Activated CD8-positive, alpha-beta T cell treated with anti-CD3 and anti-CD28 coated beads for 36 hours (primary cell): ENCODE data around the gene SOX10. TPM values are rescaled to one million over a fixed set of nuclear protein-coding genes. Genes with fewer than 3 reads are reported as not detected.
A peak's percentile ranks its signal among the peaks of the same experiment; 100 is the strongest.

Source experiments
- ATAC-seq: fragments of 200-7000 bp; cut with Tn5 transposase; one replicate; pipeline ENCODE4 v1.10.0; 2021; ENCODE audit warnings: mild to moderate bottlenecking, moderate library complexity
- CTCF ChIA-PET: fragments of 350-600 bp; sonication (Branson Sonifier 250); formaldehyde crosslinking; loops from one replicate; lab custom pipeline; 2021; ENCODE audit warnings: antibody characterized with exemption; lab: Charles Lee
- POLR2A ChIA-PET: fragments of 350-600 bp; sonication (Branson Sonifier 250); formaldehyde crosslinking; loops from one replicate; lab custom pipeline; 2021; ENCODE audit warnings: antibody characterized with exemption; lab: Charles Lee
- DNase-seq: peaks from one replicate; pipeline ENCODE4 v3.0.0-alpha.2; 2020
- H3K27ac Mint-ChIP-seq: one replicate; pipeline ENCODE4 v1.8.0; 2021; ENCODE audit warnings: mild to moderate bottlenecking, mixed read lengths
- H3K27me3 Mint-ChIP-seq: one replicate; pipeline ENCODE4 v1.8.0; 2021; ENCODE audit warnings: mixed read lengths
- H3K36me3 Mint-ChIP-seq: one replicate; pipeline ENCODE4 v1.8.0; 2021; ENCODE audit warnings: low read depth, mixed read lengths
- H3K4me1 Mint-ChIP-seq: one replicate; pipeline ENCODE4 v1.8.0; 2021; ENCODE audit warnings: low read depth, mixed read lengths
- H3K4me3 Mint-ChIP-seq: one replicate; pipeline ENCODE4 v1.8.0; 2021; ENCODE audit warnings: mild to moderate bottlenecking, moderate library complexity, mixed read lengths
- H3K9me3 Mint-ChIP-seq: one replicate; pipeline ENCODE4 v1.8.0; 2021; ENCODE audit warnings: mixed read lengths
- CTCF ChIP-seq: fragments of 200-600 bp; IDR thresholded peaks from one replicate; pipeline ENCODE4 v1.8.0; 2022; ENCODE audit warnings: antibody characterized with exemption, mild to moderate bottlenecking
- intact Hi-C: fragments of 100-400 bp; cut with micrococcal nuclease; formaldehyde crosslinking; loops from one replicate; pipeline ENCODE4 v1.10.0; 2022
- total RNA-seq, 2 experiments: library from RNA; stranded (reverse); gene quantifications; one replicate each; pipeline ENCODE4 v1.2.3, GENCODE V29; 2021

The SOX10 gene
- total RNA-seq, 2 experiments from 2014 or later = not detected

GRCh38 chr22:37930952-37931440 is 53.4 kb downstream of the SOX10 start:
- peaks cover 2% of the 10 kb centered on the region for H3K36me3 Mint-ChIP-seq
- H3K9me3 Mint-ChIP-seq = no peaks in the 10 kb centered on the region
- DNase-seq (no peak), ATAC-seq (no peak)
- no peak overlapping the region for H3K27ac Mint-ChIP-seq
- ChIA-PET CTCF (interaction anchor here (1.4 kb wide), 1 partner anchor 22 kb away, joined by 4 read pairs; the partner anchor contains the start of genes C22orf23 and POLR2F), POLR2A (interaction anchor here (0.8 to 1.0 kb wide), 2 partner anchors 14 to 107 kb away, joined by 3 read pairs; no protein-coding TSS in a partner anchor)
- H3K4me1 Mint-ChIP-seq = peaks cover 9% of the 10 kb centered on the region
- intact Hi-C loops = loop anchor here (5.0 kb wide), 1 partner anchor 114 kb away; no protein-coding TSS in a partner anchor
- H3K4me3 Mint-ChIP-seq = no peak overlapping the region
- no peaks in the 10 kb centered on the region for H3K27me3 Mint-ChIP-seq
- TF ChIP-seq CTCF = no peak

GRCh38 chr22:37930270-37930951 is 53.9 kb downstream of the SOX10 start:
- Mint-ChIP-seq H3K27me3 (no peaks in the 10 kb centered on the region), H3K4me1 (peaks cover 9% of the 10 kb centered on the region), H3K9me3 (no peaks in the 10 kb centered on the region), H3K27ac (no peak overlapping the region), H3K4me3 (no peak overlapping the region), H3K36me3 (peaks cover 2% of the 10 kb centered on the region)
- ChIA-PET CTCF (interaction anchor here (1.2 to 1.4 kb wide), 2 partner anchors 23 to 113 kb away, joined by 3 to 4 read pairs; partner anchors contain the start of genes C22orf23 and POLR2F), POLR2A (interaction anchor here (0.8 to 1.0 kb wide), 2 partner anchors 14 to 106 kb away, joined by 3 read pairs; no protein-coding TSS in a partner anchor)
- TF ChIP-seq CTCF = peak; percentile 52
- no peak for ATAC-seq
- intact Hi-C loops = loop anchor here (5.0 kb wide), 1 partner anchor 113 kb away; no protein-coding TSS in a partner anchor
- peak; percentile 36 for DNase-seq

- H3K36me3 Mint-ChIP-seq = peaks cover 2% of the 10 kb centered on the region
- intact Hi-C loops = no loop called here
- ATAC-seq = no peak
- POLR2A ChIA-PET = no interaction called here
- H3K4me1 Mint-ChIP-seq = peaks cover 9% of the 10 kb centered on the region
- no peaks in the 10 kb centered on the region for H3K27me3 Mint-ChIP-seq
- H3K4me3 Mint-ChIP-seq = no peak overlapping the region
- no peak for TF ChIP-seq CTCF
- H3K9me3 Mint-ChIP-seq = no peaks in the 10 kb centered on the region
- no peak overlapping the region for H3K27ac Mint-ChIP-seq
- CTCF ChIA-PET = interaction anchor here (1.2 kb wide), 1 partner anchor 112 kb away, joined by 3 read pairs; no protein-coding TSS in a partner anchor
- DNase-seq = no peak
These were observed 55.0 kb downstream of the SOX10 start for GRCh38 chr22:37929390-37929789.

- ChIA-PET POLR2A (interaction anchor here (1.2 kb wide), 1 partner anchor 22 kb away, joined by 3 read pairs; no protein-coding TSS in a partner anchor), CTCF (no interaction called here)
- H3K27ac Mint-ChIP-seq = no peak overlapping the region
- H3K4me1 Mint-ChIP-seq = no peaks in the 10 kb centered on the region
- TF ChIP-seq CTCF = no peak
- ATAC-seq = no peak
- no peaks in the 10 kb centered on the region for H3K36me3 Mint-ChIP-seq
- no peaks in the 10 kb centered on the region for H3K27me3 Mint-ChIP-seq
- intact Hi-C loops = no loop called here
- DNase-seq = no peak
- H3K9me3 Mint-ChIP-seq = no peaks in the 10 kb centered on the region
- H3K4me3 Mint-ChIP-seq = no peak overlapping the region
These were observed 56.8 kb downstream of the SOX10 start for GRCh38 chr22:37927637-37927936.
